Neural cell (in vitro differentiated cells): Measurements from ENCODE around the gene ANKRD33B. TPM values are rescaled to one million over a fixed set of nuclear protein-coding genes. Genes with fewer than 3 reads are reported as not detected.

ENCODE experiments used
- H2AFZ ChIP-seq: fragments of 200-600, 300-800 bp; sonication (generic), shearing (Covaris generic); 2 replicates; pipeline ENCODE4 v1.6.0; 2014; ENCODE audit warnings: low read depth, mild to moderate bottlenecking, antibody characterized with exemption, low read length, moderate library complexity
- H3F3A ChIP-seq: fragments of 200-600 bp; shearing (Covaris generic); 2 replicates; pipeline ENCODE4 v1.6.1; 2016; ENCODE audit warnings: mild to moderate bottlenecking, moderate library complexity, mixed read lengths, antibody characterized with exemption, low read length; ENCODE audit not compliant: insufficient read depth, poor library complexity, severe bottlenecking
- H3K27ac ChIP-seq: fragments of 200-600, 300-800 bp; sonication (generic), shearing (Covaris generic); 2 replicates; pipeline ENCODE4 v1.5.1; 2014; ENCODE audit warnings: mild to moderate bottlenecking, low read length, moderate library complexity
- H3K27me3 ChIP-seq: fragments of 300-800, 200-600 bp; sonication (generic), shearing (Covaris generic); 2 replicates; pipeline ENCODE4 v1.6.0; 2014; ENCODE audit warnings: mild to moderate bottlenecking, low read depth, low read length, moderate library complexity; ENCODE audit not compliant: insufficient read depth
- H3K36me3 ChIP-seq: fragments of 300-800, 200-600 bp; sonication (generic), shearing (Covaris generic); 2 replicates; pipeline ENCODE4 v1.5.1; 2014; ENCODE audit warnings: mild to moderate bottlenecking, antibody characterized with exemption, low read length, moderate library complexity; ENCODE audit not compliant: insufficient read depth
- H3K4me2 ChIP-seq: fragments of 300-800, 200-600 bp; sonication (generic), shearing (Covaris generic); 2 replicates; pipeline ENCODE4 v1.6.0; 2014; ENCODE audit warnings: mild to moderate bottlenecking, low read length
- H3K4me3 ChIP-seq: fragments of 300-800, 200-600 bp; sonication (generic), shearing (Covaris generic); 2 replicates; pipeline ENCODE4 v1.5.1; 2014; ENCODE audit warnings: mild to moderate bottlenecking, low read length, moderate library complexity
- H3K79me2 ChIP-seq: fragments of 200-600 bp; shearing (Covaris generic); replicated peaks from 2 replicates; pipeline ENCODE4 v1.6.0; 2014; ENCODE audit warnings: mild to moderate bottlenecking, low read length, moderate library complexity; ENCODE audit not compliant: insufficient read depth
- H3K9ac ChIP-seq: fragments of 300-800, 200-600 bp; sonication (generic), shearing (Covaris generic); 2 replicates; pipeline ENCODE4 v1.6.1; 2016; ENCODE audit warnings: mild to moderate bottlenecking, low read length, mixed read lengths
- H3K9me2 ChIP-seq: fragments of 200-600 bp; shearing (Covaris generic); 2 replicates; pipeline ENCODE4 v1.6.1; 2016; ENCODE audit warnings: mild to moderate bottlenecking, low read length, mixed read lengths; ENCODE audit not compliant: insufficient read depth
- H3K9me3 ChIP-seq: fragments of 200-600, 300-800 bp; sonication (generic), shearing (Covaris generic); 2 replicates; pipeline ENCODE4 v1.6.1; 2016; ENCODE audit warnings: mild to moderate bottlenecking, mixed run types, low read length, moderate library complexity, mixed read lengths
- H4K20me1 ChIP-seq: fragments of 200-600 bp; shearing (Covaris generic); 2 replicates; pipeline ENCODE4 v1.6.1; 2016; ENCODE audit warnings: mild to moderate bottlenecking, mixed run types; ENCODE audit not compliant: insufficient read depth
- EP300 ChIP-seq: fragments of 450-650 bp; conservative IDR thresholded peaks from 2 replicates; pipeline ENCODE4 v1.6.1; 2014; ENCODE audit warnings: antibody characterized with exemption, mild to moderate bottlenecking, moderate library complexity; ENCODE audit not compliant: poor library complexity, severe bottlenecking
- EZH2 ChIP-seq: fragments of 200-600, 300-800 bp; shearing (Covaris generic), sonication (generic); IDR thresholded peaks from 2 replicates; pipeline ENCODE4 v1.6.1; 2014; ENCODE audit warnings: antibody characterized with exemption, low read length, borderline replicate concordance, mild to moderate bottlenecking; ENCODE audit not compliant: insufficient read depth, poor library complexity, severe bottlenecking
- POLR2AphosphoS5 ChIP-seq: IDR thresholded peaks from 2 replicates; pipeline ENCODE4 v1.6.1; 2012
- RAD21 ChIP-seq: fragments of 450-650 bp; conservative IDR thresholded peaks from 2 replicates; pipeline ENCODE4 v1.6.1; 2014; ENCODE audit warnings: antibody characterized with exemption, mild to moderate bottlenecking, moderate library complexity
- SMC3 ChIP-seq: fragments of 450-650 bp; conservative IDR thresholded peaks from 2 replicates; pipeline ENCODE4 v1.6.1; 2014; ENCODE audit warnings: antibody characterized with exemption, mild to moderate bottlenecking, moderate library complexity; ENCODE audit not compliant: poor library complexity
- TAF1 ChIP-seq: IDR thresholded peaks from 2 replicates; pipeline ENCODE4 v1.6.1; 2012; ENCODE audit warnings: low read depth
- polyA plus RNA-seq: library from polyadenylated mRNA; depleted of rRNA; stranded (reverse); fragments of >200 nt; gene quantifications from 2 replicates; pipeline ENCODE4 v1.2.3, GENCODE V29; 2014
- TF ChIP-seq, protein P1 (sequence below): IDR thresholded peaks from 2 replicates; pipeline ENCODE4 v1.6.1; 2012; ENCODE audit warnings: borderline replicate concordance

The ANKRD33B gene
- polyA plus RNA-seq, 1 donor from 2014 or later, result not detected

DNA sequence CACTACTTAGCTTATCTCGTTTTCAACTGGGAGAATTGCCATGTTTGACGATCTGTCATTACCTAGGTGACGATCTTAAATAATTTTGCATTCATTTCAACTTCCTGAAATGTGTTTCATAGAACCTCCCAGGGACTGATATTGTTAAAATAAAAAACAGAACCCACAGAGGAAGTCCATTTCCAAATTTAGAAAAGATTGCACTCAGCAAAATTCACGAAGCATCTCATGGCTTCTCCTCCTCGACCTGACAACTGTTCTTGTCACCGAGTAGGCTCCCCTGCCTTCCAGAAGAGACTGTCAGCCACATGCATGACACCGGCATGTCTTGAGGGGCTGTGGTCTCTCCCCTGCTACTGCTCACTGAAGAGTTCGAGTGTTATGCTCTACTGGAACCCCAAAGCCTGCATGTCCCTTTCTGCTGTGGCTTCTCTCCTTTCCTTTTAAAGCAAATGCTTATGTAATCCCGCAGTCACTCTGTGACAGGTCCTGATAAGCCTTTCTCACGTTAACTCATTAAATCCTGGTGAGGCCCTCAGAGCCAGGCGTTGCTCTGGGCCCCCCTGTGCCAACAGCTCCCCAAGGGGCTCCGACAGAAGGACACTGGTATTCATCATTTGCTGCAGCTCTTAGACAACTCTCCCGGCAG is 26.8 kb upstream of the ANKRD33B start (continued):
- TF ChIP-seq, protein P1, sequence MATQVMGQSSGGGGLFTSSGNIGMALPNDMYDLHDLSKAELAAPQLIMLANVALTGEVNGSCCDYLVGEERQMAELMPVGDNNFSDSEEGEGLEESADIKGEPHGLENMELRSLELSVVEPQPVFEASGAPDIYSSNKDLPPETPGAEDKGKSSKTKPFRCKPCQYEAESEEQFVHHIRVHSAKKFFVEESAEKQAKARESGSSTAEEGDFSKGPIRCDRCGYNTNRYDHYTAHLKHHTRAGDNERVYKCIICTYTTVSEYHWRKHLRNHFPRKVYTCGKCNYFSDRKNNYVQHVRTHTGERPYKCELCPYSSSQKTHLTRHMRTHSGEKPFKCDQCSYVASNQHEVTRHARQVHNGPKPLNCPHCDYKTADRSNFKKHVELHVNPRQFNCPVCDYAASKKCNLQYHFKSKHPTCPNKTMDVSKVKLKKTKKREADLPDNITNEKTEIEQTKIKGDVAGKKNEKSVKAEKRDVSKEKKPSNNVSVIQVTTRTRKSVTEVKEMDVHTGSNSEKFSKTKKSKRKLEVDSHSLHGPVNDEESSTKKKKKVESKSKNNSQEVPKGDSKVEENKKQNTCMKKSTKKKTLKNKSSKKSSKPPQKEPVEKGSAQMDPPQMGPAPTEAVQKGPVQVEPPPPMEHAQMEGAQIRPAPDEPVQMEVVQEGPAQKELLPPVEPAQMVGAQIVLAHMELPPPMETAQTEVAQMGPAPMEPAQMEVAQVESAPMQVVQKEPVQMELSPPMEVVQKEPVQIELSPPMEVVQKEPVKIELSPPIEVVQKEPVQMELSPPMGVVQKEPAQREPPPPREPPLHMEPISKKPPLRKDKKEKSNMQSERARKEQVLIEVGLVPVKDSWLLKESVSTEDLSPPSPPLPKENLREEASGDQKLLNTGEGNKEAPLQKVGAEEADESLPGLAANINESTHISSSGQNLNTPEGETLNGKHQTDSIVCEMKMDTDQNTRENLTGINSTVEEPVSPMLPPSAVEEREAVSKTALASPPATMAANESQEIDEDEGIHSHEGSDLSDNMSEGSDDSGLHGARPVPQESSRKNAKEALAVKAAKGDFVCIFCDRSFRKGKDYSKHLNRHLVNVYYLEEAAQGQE, result no peak
- no peak for TF ChIP-seq POLR2AphosphoS5
- TF ChIP-seq EP300, result no peak
- no peak for TF ChIP-seq RAD21

DNA sequence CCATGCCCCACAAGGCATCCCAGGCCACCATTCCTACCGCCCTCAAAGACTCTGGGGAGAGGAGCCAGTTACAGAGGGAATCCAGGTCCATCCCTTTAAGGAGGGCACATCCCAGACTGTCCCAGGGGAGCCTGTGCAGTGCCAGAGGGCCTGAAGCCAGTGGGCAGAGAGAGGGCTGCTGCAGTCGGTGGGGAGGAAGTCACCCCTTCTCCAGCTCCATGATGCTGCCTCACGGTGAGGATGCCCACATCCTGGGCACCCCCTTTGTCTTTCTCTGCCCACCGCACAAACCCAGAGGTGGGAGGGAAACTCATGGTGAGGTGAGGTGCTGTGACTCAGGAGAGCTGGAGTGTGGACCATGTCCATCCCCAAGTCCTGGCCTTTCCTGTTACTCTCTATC is 26.2 kb upstream of the ANKRD33B start:
- no peak overlapping the region for H3K9ac ChIP-seq

More for the DNA sequence above, 26.2 kb upstream of the ANKRD33B start:
- no peaks in the 10 kb centered on the region for H3K36me3 ChIP-seq
- no peak overlapping the region for H3K4me2 ChIP-seq
- H2AFZ ChIP-seq, result no peak overlapping the region
- no peaks in the 10 kb centered on the region for H3K27me3 ChIP-seq
- no peaks in the 10 kb centered on the region for H3F3A ChIP-seq
- no peaks in the 10 kb centered on the region for H4K20me1 ChIP-seq
- no peak overlapping the region for H3K4me3 ChIP-seq
- no peaks in the 10 kb centered on the region for H3K9me2 ChIP-seq
- no peak overlapping the region for H3K27ac ChIP-seq
- TF ChIP-seq SMC3 (no peak), POLR2AphosphoS5 (no peak), TAF1 (no peak), EP300 (no peak), EZH2 (no peak), RAD21 (no peak)
- TF ChIP-seq, protein P1, result no peak
- no peaks in the 10 kb centered on the region for H3K79me2 ChIP-seq
- no peaks in the 10 kb centered on the region for H3K9me3 ChIP-seq
